Heart left ventricle (tissue), 16 donors: ENCODE results near the gene CCDC3. TPM values are rescaled to one million over a fixed set of nuclear protein-coding genes. Genes with fewer than 3 reads are reported as not detected.

Experiments used
- ATAC-seq, 4 donors: fragments of 200-7000 bp; cut with Tn5 transposase; one replicate each; pipeline ENCODE4 v1.9.1; 2020 to 2022; ENCODE audit warnings: moderate library complexity in 4 of 4, mild to moderate bottlenecking in 3 of 4, moderate number of reproducible peaks in 1 of 4
- DNase-seq, 5 donors: peaks; one replicate each; pipeline ENCODE4 v3.0.0-alpha.2; 2020
- H3K27ac ChIP-seq, 12 donors: fragments of 200-600 bp; sonication (generic) in 4 of 12; one replicate each; pipeline versions ENCODE4 v1.5.0 to v1.8.0; 2016 to 2022; ENCODE audit warnings: mild to moderate bottlenecking in 2 of 12
- H3K27me3 ChIP-seq, 9 donors: fragments of 200-600 bp; sonication (generic) in 2 of 9; one replicate each; pipeline versions ENCODE4 v1.5.1 to v1.8.0; 2016 to 2022; ENCODE audit warnings: mild to moderate bottlenecking in 3 of 9
- H3K36me3 ChIP-seq, 9 donors: fragments of 200-600 bp; sonication (generic) in 2 of 9; one replicate each; pipeline versions ENCODE4 v1.5.0 to v1.8.0; 2018 to 2022; ENCODE audit warnings: mild to moderate bottlenecking in 2 of 9
- H3K4me1 ChIP-seq, 12 donors: fragments of 200-600 bp; sonication (generic) in 4 of 12; one replicate each; pipeline versions ENCODE4 v1.5.0 to v1.8.0; 2016 to 2022; ENCODE audit warnings: mild to moderate bottlenecking in 3 of 12
- H3K4me3 ChIP-seq, 12 donors: fragments of 200-600 bp; sonication (generic) in 4 of 12; one replicate each; pipeline versions ENCODE4 v1.5.0 to v1.8.0; 2017 to 2022; ENCODE audit warnings: mild to moderate bottlenecking in 9 of 12, moderate library complexity in 4 of 12
- H3K9me3 ChIP-seq, 12 donors: fragments of 200-600 bp; sonication (generic) in 4 of 12; one replicate each; pipeline versions ENCODE4 v1.5.0 to v1.8.0; 2016 to 2022; ENCODE audit warnings: mild to moderate bottlenecking in 1 of 12
- POLR2A ChIP-seq, 2 donors: fragments of 450-650 bp; IDR thresholded peaks; one replicate each; pipeline ENCODE4 v1.6.1; 2017; ENCODE audit warnings: antibody characterized with exemption in 2 of 2, mild to moderate bottlenecking in 2 of 2, moderate library complexity in 2 of 2
- WGBS, 4 donors: extraction: QIAGEN DNeasy Blood & Tissue Kit in 2 of 4; methylation state at CpG; one replicate each; pipeline versions ENCODE4 v1.1.5 to v1.1.7; 2013 to 2018; 5-methylcytosine and 5-hydroxymethylcytosine counted together
- intact Hi-C, 10 donors: fragments of 100-400 bp; cut with DNase I; formaldehyde crosslinking; loops; one replicate each; pipeline versions ENCODE4 v1.11.1 to v1.14.2; 2022
- polyA plus RNA-seq, 2 donors: library from polyadenylated mRNA; stranded (reverse); fragments of 200-250 nt; gene quantifications; one replicate each; pipeline ENCODE4 v1.2.3, GENCODE V29; 2013
- total RNA-seq, 9 donors: library from RNA; depleted of rRNA in 2 of 9; stranded (reverse); fragments of >200 nt in 2 of 9; fragmentation: NEBNext Ultra II Directional in 3 of 9; extraction: Animal tissue kit (Norgen Biotek cat#: 25700) in 3 of 9; gene quantifications; one replicate each; pipeline versions ENCODE4 v1.1.0 to v1.2.4, GENCODE V29; 2016 to 2023
- TF ChIP-seq, protein P1 (sequence below), 12 donors: fragments of 200-600 bp; sonication (generic) in 4 of 12; IDR thresholded peaks; one replicate each; pipeline versions ENCODE4 v1.5.0 to v1.8.0; 2018 to 2022; ENCODE audit warnings: antibody characterized with exemption in 12 of 12, mild to moderate bottlenecking in 5 of 12
- donor health status: ischemic (EF 13 %, LVEDD 7.1; RV severe dilation, severe dysfunction).
- donor health status: healthy with polysubstance abuse.
- donor health status: DM: no; HTN: yes; CAD: no.
- donor health status: DM: no; HTN: no; CAD: no.
- donor health status: ischemic (EF 25% LVEDD 6.9; RV normal size, moderate dysfunction).
- donor health status: ischemic (EF 25% LVEDD 5.7; RV mildly dilated, moderate dysfunction).
- donor health status: healthy.
- donor health status: DM: yes; HTN: yes; CAD: no.
- donor health status: ischemic (EF 35%, LVEDD 5.7; RV mildly dilated, moderate dysfunction).
- donor health status: nonischemic (EF 11% LVEDD 7.7; RV severe dilation, severe dysfunction).
- donor health status: DM: yes; HTN: yes; CAD: no.
- donor health status: PGD.
- donor health status: ischemic (EF 29% LVEDD 5.4; RV normal size, mild dysfunction).
- donor health status: nonischemic (EF 23%, LVEDD 6.1; RV moderate dilation, normal function).

Gene CCDC3
- total and polyA plus RNA-seq, 11 donors = 1.6 to 15.4 (median 5.5) TPM

DNA sequence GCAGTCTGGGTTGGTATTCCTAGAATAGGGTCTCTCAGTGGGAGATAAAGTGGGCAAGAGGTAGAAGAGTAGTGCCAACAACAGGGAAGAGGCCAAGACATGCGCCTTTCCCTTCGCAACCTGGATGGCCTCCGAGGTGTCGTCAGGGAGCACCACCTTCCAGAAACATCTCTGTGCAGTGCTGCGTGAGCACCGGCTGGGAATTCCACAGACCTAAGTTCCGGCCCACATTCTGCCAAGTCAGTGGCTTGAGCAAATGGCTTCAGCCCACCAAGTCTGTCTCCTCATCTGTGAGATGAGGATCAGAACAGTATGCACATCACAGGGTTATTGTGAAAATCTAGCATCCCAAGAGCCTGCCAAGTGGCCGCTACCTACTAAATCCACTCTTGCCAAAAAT is 40.6 kb downstream of the CCDC3 start:
- Histone ChIP-seq H3K36me3 (no peaks in the 10 kb centered on the region), H3K9me3 (peaks cover 0 to 6% (median 0%) of the 10 kb centered on the region in 12 donors), H3K4me1 (peaks cover 0 to 19% (median 0%) of the 10 kb centered on the region in 12 donors), H3K27ac (peak overlapping the region in 4 of 12 donors; percentile 17 to 54 (median 32)), H3K27me3 (peaks cover 0 to 5% (median 0%) of the 10 kb centered on the region in 9 donors), H3K4me3 (peak overlapping the region in 3 of 12 donors; percentile 2 to 28 (median 26))
- TF ChIP-seq, protein P1, sequence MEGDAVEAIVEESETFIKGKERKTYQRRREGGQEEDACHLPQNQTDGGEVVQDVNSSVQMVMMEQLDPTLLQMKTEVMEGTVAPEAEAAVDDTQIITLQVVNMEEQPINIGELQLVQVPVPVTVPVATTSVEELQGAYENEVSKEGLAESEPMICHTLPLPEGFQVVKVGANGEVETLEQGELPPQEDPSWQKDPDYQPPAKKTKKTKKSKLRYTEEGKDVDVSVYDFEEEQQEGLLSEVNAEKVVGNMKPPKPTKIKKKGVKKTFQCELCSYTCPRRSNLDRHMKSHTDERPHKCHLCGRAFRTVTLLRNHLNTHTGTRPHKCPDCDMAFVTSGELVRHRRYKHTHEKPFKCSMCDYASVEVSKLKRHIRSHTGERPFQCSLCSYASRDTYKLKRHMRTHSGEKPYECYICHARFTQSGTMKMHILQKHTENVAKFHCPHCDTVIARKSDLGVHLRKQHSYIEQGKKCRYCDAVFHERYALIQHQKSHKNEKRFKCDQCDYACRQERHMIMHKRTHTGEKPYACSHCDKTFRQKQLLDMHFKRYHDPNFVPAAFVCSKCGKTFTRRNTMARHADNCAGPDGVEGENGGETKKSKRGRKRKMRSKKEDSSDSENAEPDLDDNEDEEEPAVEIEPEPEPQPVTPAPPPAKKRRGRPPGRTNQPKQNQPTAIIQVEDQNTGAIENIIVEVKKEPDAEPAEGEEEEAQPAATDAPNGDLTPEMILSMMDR (IDR thresholded peaks at IDR 0.05) = no peak
- no peak for TF ChIP-seq POLR2A (IDR thresholded peaks at IDR 0.05)
- intact Hi-C loops = no loop called here
- 74 to 84% (median 81%) methylated on average over 8 of the region's 8 CpGs for WGBS, 4 donors
- DNase-seq (no peak), ATAC-seq (no peak)

DNA sequence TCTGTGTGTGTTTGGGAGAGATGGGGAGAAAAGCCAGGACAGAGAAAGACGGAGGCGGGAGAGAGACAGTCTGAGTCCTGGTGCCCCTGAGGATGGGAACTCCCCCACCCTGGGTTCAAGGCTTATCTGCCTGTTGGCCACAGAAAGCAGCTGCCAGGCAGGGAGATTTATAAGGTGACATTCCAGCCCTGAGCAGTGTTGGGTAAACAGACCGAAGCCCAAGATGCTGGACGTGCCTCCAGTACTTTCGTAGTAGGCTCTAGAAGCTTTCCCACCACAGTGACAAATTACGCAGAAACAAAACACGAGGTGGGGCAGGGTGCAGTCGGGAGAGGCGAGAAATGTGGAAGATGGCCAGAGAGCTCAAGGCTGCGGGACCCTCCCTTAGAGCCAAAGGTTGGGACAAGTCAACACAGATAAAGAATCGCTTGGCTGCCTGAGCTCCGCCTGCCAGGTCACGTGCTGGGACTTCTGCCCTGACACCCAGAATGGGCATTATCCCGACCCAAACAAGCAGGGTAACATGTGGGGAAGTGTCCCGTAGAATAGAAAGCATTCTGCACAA is 41.1 kb downstream of the CCDC3 start:
- DNase-seq = peak in 1 of 5 donors; percentile 29

DNA sequence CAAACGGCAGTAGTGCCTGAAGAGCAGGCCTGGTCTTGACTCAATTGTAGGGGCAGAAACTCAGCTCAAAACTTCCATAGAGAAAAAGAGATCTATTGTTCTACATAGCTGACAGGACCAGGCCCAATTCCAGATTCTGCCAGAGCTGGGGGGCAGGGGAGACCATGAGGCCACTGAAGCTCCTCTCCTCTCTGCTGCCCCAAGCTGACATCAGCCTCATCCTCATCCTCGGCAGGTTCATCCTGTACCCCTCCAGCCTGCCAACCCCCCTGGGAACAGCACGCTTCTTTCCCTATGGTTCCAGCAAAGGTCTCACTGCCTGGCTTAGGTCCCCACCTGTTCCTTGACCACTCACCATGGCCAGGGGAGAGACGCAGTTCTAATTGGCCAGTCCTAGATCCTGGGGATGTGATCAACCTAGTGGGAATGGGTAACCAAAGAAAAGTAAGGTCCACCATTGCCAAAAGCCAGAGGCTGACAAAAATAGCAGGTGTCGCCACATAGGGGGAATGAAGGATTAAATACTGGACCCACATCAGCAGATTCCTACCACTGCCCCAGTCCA is 42.9 kb downstream of the CCDC3 start:
- ATAC-seq = no peak

More for the DNA sequence above, 41.1 kb downstream of the CCDC3 start:
- Histone ChIP-seq H3K4me3 (peak overlapping the region in 3 of 12 donors; percentile 2 to 28 (median 26)), H3K27ac (peak overlapping the region in 3 of 12 donors; percentile 25 to 54 (median 38)), H3K36me3 (no peaks in the 10 kb centered on the region), H3K4me1 (peaks cover 0 to 19% (median 0%) of the 10 kb centered on the region in 12 donors), H3K27me3 (peaks cover 0 to 5% (median 0%) of the 10 kb centered on the region in 9 donors), H3K9me3 (peaks cover 0 to 6% (median 0%) of the 10 kb centered on the region in 12 donors)
- WGBS, 4 donors = 37 to 50% (median 45%) methylated on average over 15 of the region's 15 CpGs
- ATAC-seq = peak in 2 of 4 donors; percentile 61 to 69
- intact Hi-C loops = no loop called here
- TF ChIP-seq, protein P1 (IDR thresholded peaks at IDR 0.05) = no peak
- no peak for TF ChIP-seq POLR2A (IDR thresholded peaks at IDR 0.05)

DNA sequence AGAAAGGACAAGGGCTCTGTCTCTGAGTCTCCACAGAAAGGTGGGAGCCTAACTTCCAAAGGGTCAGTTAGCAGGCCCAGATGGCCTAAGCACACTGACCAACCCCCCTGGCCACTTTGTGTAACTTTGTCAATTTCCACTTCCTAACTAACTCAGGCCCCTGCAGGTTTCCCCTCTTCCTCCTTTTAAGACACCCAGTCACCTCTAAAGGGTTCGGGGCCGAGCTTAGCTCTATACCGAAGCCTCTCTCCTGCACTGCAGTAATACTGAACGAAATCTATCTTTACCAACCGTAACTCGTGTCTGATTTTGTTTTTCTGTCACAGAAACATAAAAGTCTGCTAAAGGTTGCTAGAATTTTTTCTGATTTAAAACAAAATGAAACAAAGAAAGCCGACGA is 44.4 kb downstream of the CCDC3 start:
- Histone ChIP-seq H3K4me3 (no peak overlapping the region), H3K9me3 (peaks cover 0 to 12% (median 0%) of the 10 kb centered on the region in 12 donors), H3K36me3 (no peaks in the 10 kb centered on the region), H3K27me3 (no peaks in the 10 kb centered on the region), H3K4me1 (peaks cover 0 to 19% (median 0%) of the 10 kb centered on the region in 12 donors), H3K27ac (no peak overlapping the region)
- no peak for TF ChIP-seq POLR2A (IDR thresholded peaks at IDR 0.05)
- TF ChIP-seq, protein P1 (IDR thresholded peaks at IDR 0.05) = no peak
- intact Hi-C loops = no loop called here
- WGBS, 4 donors = 83 to 91% (median 86%) methylated on average over 8 of the region's 8 CpGs
- DNase-seq (no peak), ATAC-seq (no peak)

More for the DNA sequence above, 42.9 kb downstream of the CCDC3 start:
- Histone ChIP-seq H3K27me3 (peaks cover 0 to 5% (median 0%) of the 10 kb centered on the region in 9 donors), H3K27ac (no peak overlapping the region), H3K4me1 (peaks cover 0 to 19% (median 0%) of the 10 kb centered on the region in 12 donors), H3K36me3 (no peaks in the 10 kb centered on the region), H3K9me3 (peaks cover 0 to 6% (median 0%) of the 10 kb centered on the region in 12 donors), H3K4me3 (no peak overlapping the region)
- 86 to 91% (median 90%) methylated on average over 4 to 5 of the region's 5 CpGs for WGBS, 4 donors
- no peak for DNase-seq
- intact Hi-C loops = no loop called here
- TF ChIP-seq, protein P1 (IDR thresholded peaks at IDR 0.05) = no peak
- TF ChIP-seq POLR2A (IDR thresholded peaks at IDR 0.05) = no peak
